Activated T-cell treated with anti-CD3 and anti-CD28 coated beads, Interleukin-2, amount 50 U/mL, for 48 hours (primary cell): ENCODE data around the gene P2RY12.

ENCODE experiments used
- DNase-seq, 2 experiments: peaks; one replicate each; pipeline ENCODE4 v3.0.0-alpha.2; 2020

P2RY12 gene

GRCh38 chr3:151330899-151331298 is 53.7 kb downstream of the P2RY12 start:
- no peak for DNase-seq

- DNase-seq = no peak
Measured at GRCh38 chr3:151330379-151330778, 54.2 kb downstream of the P2RY12 start.

- DNase-seq = no peak
Measured at GRCh38 chr3:151329363-151329762, 55.2 kb downstream of the P2RY12 start, which contains the start of gene P2RY13. TSS of gene P2RY13 (minus strand) at chr3:151329549. CDS start at chr3:151329528, 21 bp downstream.

GRCh38 chr3:151328298-151328995 is 56.1 kb downstream of the P2RY12 start:
- DNase-seq = no peak

GRCh38 chr3:151327571-151328198 is 56.9 kb downstream of the P2RY12 start:
- no peak for DNase-seq

GRCh38 chr3:151322511-151322910 is 62.0 kb downstream of the P2RY12 start:
- no peak for DNase-seq

- DNase-seq = no peak
Measured at GRCh38 chr3:151321526-151321925, 63.0 kb downstream of the P2RY12 start.

- no peak for DNase-seq
Measured at GRCh38 chr3:151320131-151320530, 64.4 kb downstream of the P2RY12 start.

- DNase-seq = no peak
Measured at GRCh38 chr3:151319628-151320027, 64.9 kb downstream of the P2RY12 start.

GRCh38 chr3:151318991-151319390 is 65.6 kb downstream of the P2RY12 start:
- DNase-seq = no peak

- no peak for DNase-seq
Measured at GRCh38 chr3:151318313-151318712, 66.2 kb downstream of the P2RY12 start.

- no peak for DNase-seq
Measured at GRCh38 chr3:151316267-151316991, 68.1 kb downstream of the P2RY12 start, which contains the start of gene GPR87. TSS of gene GPR87 (minus strand) at chr3:151316820. CDS start at chr3:151300100, 16,720 bp downstream.

- DNase-seq = no peak
Measured at GRCh38 chr3:151315846-151316245, 68.7 kb downstream of the P2RY12 start.

- DNase-seq = no peak
Measured at GRCh38 chr3:151315136-151315535, 69.4 kb downstream of the P2RY12 start.

GRCh38 chr3:151314593-151314992 is 70.0 kb downstream of the P2RY12 start:
- DNase-seq = no peak

GRCh38 chr3:151314137-151314536 is 70.4 kb downstream of the P2RY12 start:
- no peak for DNase-seq

- no peak for DNase-seq
Measured at GRCh38 chr3:151312972-151313371, 71.6 kb downstream of the P2RY12 start.

- no peak for DNase-seq
Measured at GRCh38 chr3:151309566-151309965, 75.0 kb downstream of the P2RY12 start.

GRCh38 chr3:151307583-151308488 is 76.7 kb downstream of the P2RY12 start:
- DNase-seq = no peak

- no peak for DNase-seq
Measured at GRCh38 chr3:151307131-151307530, 77.4 kb downstream of the P2RY12 start.

- DNase-seq = peak in 1 of 2 experiments; percentile 45
Measured at GRCh38 chr3:151306168-151306810, 78.3 kb downstream of the P2RY12 start.

- DNase-seq = no peak
Measured at GRCh38 chr3:151305775-151306151, 78.8 kb downstream of the P2RY12 start.
